ENCODE data around the gene BUD13.
"Not testable (repeated sequence)": the region's sequence is repeated elsewhere in the genome, so short reads cannot be mapped to it uniquely, and the experiment has no call there.

The BUD13 gene

GRCh38 chr11:116772443-116773202 is at the start of gene BUD13:
TSS of gene BUD13 (minus strand) at chr11:116772987. CDS start at chr11:116772964, 23 bp downstream.
- DNase-seq (ENCODE audit: low read depth): peak; percentile 86

GRCh38 chr11:116822575-116822974 is 49.8 kb upstream of the BUD13 start:
- no peak for DNase-seq (ENCODE audit: low read depth)

- no peak for DNase-seq (ENCODE audit: low read depth)
Observed at GRCh38 chr11:116821050-116821918, 48.5 kb upstream of the BUD13 start.

- no peak for DNase-seq (ENCODE audit: low read depth)
Observed at GRCh38 chr11:116819049-116819448, 46.3 kb upstream of the BUD13 start.

- DNase-seq (ENCODE audit: low read depth): no peak
Observed at GRCh38 chr11:116814502-116814901, 41.7 kb upstream of the BUD13 start.

GRCh38 chr11:116813781-116814471 is 41.1 kb upstream of the BUD13 start:
- no peak for DNase-seq (ENCODE audit: low read depth)

GRCh38 chr11:116813170-116813569 is 40.4 kb upstream of the BUD13 start:
- DNase-seq (ENCODE audit: low read depth): no peak

- DNase-seq (ENCODE audit: low read depth): no peak
Observed at GRCh38 chr11:116812109-116812508, 39.3 kb upstream of the BUD13 start.

GRCh38 chr11:116811194-116811593 is 38.4 kb upstream of the BUD13 start:
- no peak for DNase-seq (ENCODE audit: low read depth)

GRCh38 chr11:116808262-116809175 is 35.7 kb upstream of the BUD13 start:
- no peak for DNase-seq (ENCODE audit: low read depth)

GRCh38 chr11:116807601-116808261 is 34.9 kb upstream of the BUD13 start:
- no peak for DNase-seq (ENCODE audit: low read depth)

- DNase-seq (ENCODE audit: low read depth): no peak
Observed at GRCh38 chr11:116804001-116804400, 31.2 kb upstream of the BUD13 start.

- DNase-seq (ENCODE audit: low read depth): not testable (repeated sequence)
Observed at GRCh38 chr11:116801662-116802061, 28.9 kb upstream of the BUD13 start.

- DNase-seq (ENCODE audit: low read depth): no peak
Observed at GRCh38 chr11:116800610-116801009, 27.8 kb upstream of the BUD13 start.

- DNase-seq (ENCODE audit: low read depth): no peak
Observed at GRCh38 chr11:116798368-116798767, 25.6 kb upstream of the BUD13 start.

GRCh38 chr11:116797816-116798215 is 25.0 kb upstream of the BUD13 start:
- no peak for DNase-seq (ENCODE audit: low read depth)

GRCh38 chr11:116796548-116796947 is 23.8 kb upstream of the BUD13 start:
- DNase-seq (ENCODE audit: low read depth): no peak

GRCh38 chr11:116794851-116795250 is 22.1 kb upstream of the BUD13 start:
- no peak for DNase-seq (ENCODE audit: low read depth)

GRCh38 chr11:116793772-116794097 is 20.9 kb upstream of the BUD13 start:
- DNase-seq (ENCODE audit: low read depth): no peak

- no peak for DNase-seq (ENCODE audit: low read depth)
Observed at GRCh38 chr11:116792869-116793771, 20.3 kb upstream of the BUD13 start.

All from stimulated activated CD8-positive, alpha-beta memory T cell treated with anti-CD3 and anti-CD28 coated beads, Interleukin-7, amount 100 ng/mL, for 24 hours (primary cell).